GM12892 (cell line): Measurements from ENCODE around the gene LEPR.

Experiments
- POLR2A ChIP-seq: IDR thresholded peaks from 2 replicates; pipeline ENCODE4 v1.6.1; 2011; ENCODE audit warnings: low read depth, low read length, control low read depth
- POLR2AphosphoS5 ChIP-seq: IDR thresholded peaks from 2 replicates; pipeline ENCODE4 v1.6.1; 2011; ENCODE audit warnings: low read depth, low read length, control low read depth

- TF ChIP-seq POLR2A (no peak), POLR2AphosphoS5 (no peak)
Observed at GRCh38 chr1:65456481-65456880, 36.0 kb downstream of the LEPR start.
